Measurements from ENCODE around the gene ATP5PD. TPM values are rescaled to one million over a fixed set of nuclear protein-coding genes. Genes with fewer than 3 reads are reported as not detected.
"Not testable (repeated sequence)": the region's sequence is repeated elsewhere in the genome, so short reads cannot be mapped to it uniquely, and the experiment has no call there.

The ATP5PD gene
- total RNA-seq, 2 donors from 2014 or later, result 123 to 145 TPM

DNA sequence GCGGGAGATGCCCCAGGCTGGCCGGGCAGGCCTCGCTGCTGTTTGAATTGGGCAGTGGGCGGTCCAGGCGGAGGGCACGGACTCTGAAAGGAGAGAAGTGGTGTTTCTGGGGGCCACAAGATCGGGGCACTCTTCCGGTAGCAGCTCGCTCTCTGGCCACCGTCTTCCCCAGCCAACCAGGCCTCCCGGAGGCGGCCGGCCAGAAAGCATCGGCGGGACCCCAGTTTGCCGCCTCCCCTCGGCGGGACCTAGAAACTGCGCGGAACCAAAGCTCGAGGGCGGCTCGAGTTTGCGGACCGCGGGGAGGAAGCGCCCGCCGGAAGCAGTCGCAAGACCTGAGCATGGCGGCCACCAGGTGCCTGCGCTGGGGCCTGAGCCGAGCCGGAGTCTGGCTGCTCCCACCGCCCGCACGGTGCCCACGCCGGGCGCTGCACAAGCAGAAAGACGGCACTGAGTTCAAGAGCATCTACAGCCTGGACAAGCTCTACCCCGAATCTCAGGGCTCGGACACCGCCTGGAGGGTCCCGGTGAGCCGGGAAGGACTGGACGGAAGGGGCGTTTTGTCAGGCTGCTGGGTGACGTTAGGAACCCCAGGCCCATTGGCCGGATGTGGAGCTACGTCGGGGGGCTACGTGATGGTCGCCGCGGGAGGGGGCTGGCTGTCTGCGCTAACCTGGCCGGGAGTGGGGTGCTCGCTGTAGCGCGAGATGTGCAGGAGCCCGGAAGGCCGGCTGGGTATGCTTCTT lies 34.2 kb downstream of the ATP5PD start, which contains the start of gene MRPL58:
TSS of gene MRPL58 (plus strand) at position 325 of the 746 bp plus-strand sequence. CDS start at position 342, 17 bp downstream.
- H3K27me3 Mint-ChIP-seq, result no peaks in the 10 kb centered on the region
- H3K9me3 ChIP-seq (ENCODE audit: control insufficient read depth, low read length, poor library complexity, severe bottlenecking), result no peaks in the 10 kb centered on the region
- ATAC-seq, result peak; percentile 97
- peaks cover 23% of the 10 kb centered on the region for H3K4me1 Mint-ChIP-seq
- peak within 1 kb of the TSS; percentile 88 for H3K27ac Mint-ChIP-seq
- DNase-seq, result peak; percentile 62 to 69 (median 63)
- H3K4me3 Mint-ChIP-seq, result peak within 1 kb of the TSS; percentile 95
- peaks cover 7% of the 10 kb centered on the region for H3K36me3 Mint-ChIP-seq (ENCODE audit: low read depth)

DNA sequence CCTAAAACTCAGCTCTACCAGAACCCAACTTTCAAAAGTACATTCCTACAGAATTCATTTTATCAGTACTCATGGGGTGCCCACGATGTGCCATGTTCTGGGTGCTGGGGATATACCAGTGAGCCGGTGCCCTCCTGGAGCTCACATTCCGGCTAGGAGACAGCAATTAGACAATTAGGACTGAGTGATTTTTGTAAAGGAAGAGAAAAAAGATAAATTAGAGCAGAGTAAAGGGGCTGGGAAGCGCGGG lies 34.7 kb downstream of the ATP5PD start:
- peak overlapping the region; percentile 95 for H3K4me3 Mint-ChIP-seq
- no peak for DNase-seq

DNA sequence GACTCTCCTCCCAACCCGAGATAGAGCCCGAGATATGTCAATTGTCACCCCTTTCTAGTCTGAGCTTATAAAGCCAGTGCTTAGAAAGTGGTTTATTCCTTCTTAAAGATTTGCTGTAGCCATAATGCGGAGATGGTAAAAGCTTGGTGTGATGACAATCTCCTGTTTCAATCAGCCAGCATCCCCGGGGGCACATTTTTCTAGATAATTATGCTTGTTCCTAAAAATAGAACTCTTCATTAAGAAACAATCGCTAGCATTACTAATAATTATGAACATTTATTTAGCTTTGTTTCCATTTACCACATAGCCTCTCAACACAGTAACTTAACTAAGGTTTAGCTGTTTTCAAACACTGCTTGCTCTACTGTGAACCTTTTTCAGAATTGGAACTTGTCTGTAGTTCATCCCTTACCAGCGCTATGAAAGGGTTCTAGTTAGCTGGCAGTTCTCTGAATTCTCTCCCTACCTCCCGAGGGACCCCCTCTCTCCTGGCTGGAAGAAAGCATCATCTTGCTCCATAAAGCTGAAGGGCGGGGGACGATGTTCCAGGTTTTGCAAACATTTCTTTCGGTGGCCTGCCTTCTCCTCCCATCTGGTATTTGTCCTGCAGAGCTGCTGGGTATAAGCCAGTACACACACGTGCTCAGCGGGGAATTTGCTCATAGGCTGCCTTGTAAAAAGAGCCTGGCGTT lies 35.2 kb downstream of the ATP5PD start:
- ATAC-seq (no peak), DNase-seq (no peak)
- peak overlapping the region; percentile 88 for H3K27ac Mint-ChIP-seq
- H3K36me3 Mint-ChIP-seq (ENCODE audit: low read depth), result peaks cover 7% of the 10 kb centered on the region
- no peaks in the 10 kb centered on the region for H3K27me3 Mint-ChIP-seq
- peaks cover 23% of the 10 kb centered on the region for H3K4me1 Mint-ChIP-seq
- H3K4me3 Mint-ChIP-seq, result peak overlapping the region; percentile 95
- no peaks in the 10 kb centered on the region for H3K9me3 ChIP-seq (ENCODE audit: control insufficient read depth, low read length, poor library complexity, severe bottlenecking)

More for the DNA sequence above, 34.7 kb downstream of the ATP5PD start:
- H3K4me1 Mint-ChIP-seq, result peaks cover 23% of the 10 kb centered on the region
- no peaks in the 10 kb centered on the region for H3K9me3 ChIP-seq (ENCODE audit: control insufficient read depth, low read length, poor library complexity, severe bottlenecking)
- H3K36me3 Mint-ChIP-seq (ENCODE audit: low read depth), result peaks cover 7% of the 10 kb centered on the region
- no peaks in the 10 kb centered on the region for H3K27me3 Mint-ChIP-seq
- ATAC-seq, result no peak
- peak overlapping the region; percentile 88 for H3K27ac Mint-ChIP-seq

DNA sequence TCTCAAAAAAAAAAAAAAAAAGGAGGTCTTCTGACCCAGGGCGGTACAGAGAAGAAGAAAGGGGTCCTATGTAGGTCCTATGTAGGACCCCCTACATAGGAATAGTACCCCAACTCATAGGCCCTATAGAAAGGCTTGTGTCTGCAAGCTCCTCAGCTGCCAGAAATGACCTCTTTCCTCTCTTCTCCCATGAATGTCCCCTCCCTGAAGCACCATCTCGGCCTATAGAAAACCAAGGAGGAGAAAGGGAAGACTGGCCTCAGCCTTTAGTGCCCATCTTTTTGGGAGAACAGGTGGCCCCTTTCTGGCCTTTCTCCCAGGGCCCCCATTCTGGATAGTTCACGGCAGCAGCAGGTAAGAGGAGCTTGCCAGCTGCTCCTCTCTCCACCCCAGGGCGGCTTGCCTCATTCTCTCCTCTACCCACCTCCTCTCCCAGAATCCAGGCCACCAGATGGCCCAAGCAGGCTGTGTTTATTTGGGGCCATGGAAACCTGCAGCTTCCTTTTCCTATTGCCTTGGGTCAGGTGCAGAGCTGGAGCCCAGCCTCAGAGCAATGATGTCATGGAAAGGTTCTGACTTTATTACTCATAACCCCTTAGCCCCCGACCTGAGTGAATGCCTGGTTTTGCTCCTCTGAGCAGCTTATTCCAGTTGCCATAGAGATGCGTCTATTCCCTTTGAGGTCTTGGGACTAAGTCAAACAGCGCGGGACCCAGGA lies 35.9 kb downstream of the ATP5PD start:
- ATAC-seq (no peak), DNase-seq (no peak)
- Mint-ChIP-seq H3K36me3 (ENCODE audit: low read depth) (peaks cover 7% of the 10 kb centered on the region), H3K4me3 (no peak overlapping the region), H3K27ac (no peak overlapping the region), H3K27me3 (no peaks in the 10 kb centered on the region), H3K4me1 (peaks cover 24% of the 10 kb centered on the region)
- H3K9me3 ChIP-seq (ENCODE audit: control insufficient read depth, low read length, poor library complexity, severe bottlenecking), result no peaks in the 10 kb centered on the region

DNA sequence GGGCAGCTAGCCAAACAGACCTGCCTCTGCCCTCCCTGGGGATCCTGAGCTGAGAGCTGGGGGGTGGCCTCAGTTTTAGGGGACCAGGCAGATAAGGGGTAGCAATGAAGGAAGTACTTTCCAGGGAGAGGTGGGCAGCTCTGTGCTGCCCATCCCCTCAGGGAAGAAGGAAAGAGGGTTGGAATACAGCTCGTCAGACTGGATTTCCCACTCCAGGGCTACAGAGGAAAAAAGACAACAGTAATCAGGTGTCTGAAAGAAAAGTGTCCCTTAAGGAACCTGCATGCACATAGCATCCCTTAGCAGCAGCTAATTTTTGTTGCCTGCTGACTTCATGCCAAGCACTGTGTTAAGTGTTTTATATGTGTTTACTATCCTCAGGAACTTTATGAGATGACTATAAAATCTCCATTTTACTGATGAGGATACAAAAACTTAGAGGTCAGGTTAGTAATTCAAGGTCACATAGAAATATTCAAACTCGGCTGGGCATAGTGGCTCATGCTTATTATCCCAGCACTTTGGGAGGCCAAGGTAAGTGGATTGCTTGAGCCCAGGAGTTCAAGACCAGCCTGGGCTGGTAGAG lies 37.5 kb downstream of the ATP5PD start:
- H3K4me3 Mint-ChIP-seq, result no peak overlapping the region
- no peak for ATAC-seq
- H3K27me3 Mint-ChIP-seq, result no peaks in the 10 kb centered on the region

DNA sequence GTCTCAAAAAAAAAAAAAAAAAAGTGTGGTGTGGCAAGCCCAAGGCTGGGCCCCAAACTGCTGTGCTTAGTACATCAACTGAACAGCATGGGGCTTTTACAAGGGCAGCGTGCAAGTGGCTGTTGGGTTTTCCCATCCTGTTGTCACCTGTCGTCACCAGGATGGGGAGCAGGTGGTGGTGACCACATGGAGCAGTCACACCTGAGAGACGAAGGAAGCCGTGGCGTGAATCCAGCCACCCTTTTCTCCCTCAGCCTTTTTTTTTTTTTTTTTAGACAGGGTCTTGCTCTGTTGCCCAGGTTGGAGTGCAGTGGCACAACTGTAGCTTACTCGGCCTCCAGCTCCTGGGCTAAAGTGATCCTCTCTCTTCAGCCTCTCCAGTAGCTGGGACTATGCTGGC lies 38.4 kb downstream of the ATP5PD start:
- DNase-seq (no peak), ATAC-seq (no peak)
- Mint-ChIP-seq H3K36me3 (ENCODE audit: low read depth) (no peaks in the 10 kb centered on the region), H3K27ac (no peak overlapping the region), H3K4me1 (peaks cover 10% of the 10 kb centered on the region), H3K27me3 (no peaks in the 10 kb centered on the region), H3K4me3 (no peak overlapping the region)
- H3K9me3 ChIP-seq (ENCODE audit: control insufficient read depth, low read length, poor library complexity, severe bottlenecking), result no peaks in the 10 kb centered on the region

More for the DNA sequence above, 37.5 kb downstream of the ATP5PD start:
- Mint-ChIP-seq H3K36me3 (ENCODE audit: low read depth) (peaks cover 2% of the 10 kb centered on the region), H3K27ac (peak overlapping the region; percentile 3), H3K4me1 (peaks cover 16% of the 10 kb centered on the region)
- DNase-seq, result no peak
- no peaks in the 10 kb centered on the region for H3K9me3 ChIP-seq (ENCODE audit: control insufficient read depth, low read length, poor library complexity, severe bottlenecking)

DNA sequence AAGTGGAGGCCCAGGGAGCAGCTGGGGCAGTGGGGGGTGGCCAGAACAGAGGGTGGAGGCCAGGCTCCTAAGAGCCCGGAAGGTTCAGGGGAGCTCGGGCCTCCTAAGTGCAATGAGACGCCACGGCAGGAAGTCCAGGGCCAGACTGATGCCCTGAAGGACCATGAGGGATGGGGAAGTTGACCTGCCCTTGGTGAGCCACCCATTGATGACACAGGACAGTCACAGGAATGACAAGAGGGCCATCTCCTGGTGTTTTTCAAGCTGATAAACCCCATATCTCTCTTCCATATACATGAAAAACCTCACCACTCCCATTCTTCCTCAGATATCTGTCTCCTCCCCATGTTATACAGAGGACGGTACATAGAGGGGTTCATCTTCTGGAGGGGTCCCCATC lies 40.1 kb downstream of the ATP5PD start:
- ATAC-seq (no peak), DNase-seq (no peak)
- no peak overlapping the region for H3K4me3 Mint-ChIP-seq
- no peaks in the 10 kb centered on the region for H3K36me3 Mint-ChIP-seq (ENCODE audit: low read depth)
- H3K27me3 Mint-ChIP-seq, result peaks cover 6% of the 10 kb centered on the region
- H3K4me1 Mint-ChIP-seq, result peaks cover 2% of the 10 kb centered on the region
- no peak overlapping the region for H3K27ac Mint-ChIP-seq
- H3K9me3 ChIP-seq (ENCODE audit: control insufficient read depth, low read length, poor library complexity, severe bottlenecking), result no peaks in the 10 kb centered on the region

DNA sequence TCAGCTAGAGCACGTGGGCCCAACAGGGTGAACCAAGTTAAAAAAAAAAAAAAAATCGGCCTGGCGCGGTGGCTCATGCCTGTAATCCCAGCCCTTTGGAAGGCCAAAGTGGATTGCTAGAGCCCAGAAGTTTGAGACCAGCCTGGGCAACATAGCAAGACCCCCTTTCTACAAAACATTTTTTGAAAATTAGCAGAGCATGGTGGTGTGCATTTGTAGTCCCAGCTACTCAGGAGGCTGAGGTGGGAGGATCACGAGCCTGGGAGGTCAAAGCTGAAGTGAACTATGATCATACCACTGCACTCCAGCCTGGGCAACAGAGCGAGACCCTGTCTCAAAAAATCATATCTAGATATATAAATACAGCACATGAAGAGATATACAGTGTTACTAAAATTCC lies 40.7 kb downstream of the ATP5PD start:
- not testable (repeated sequence) for H3K9me3 ChIP-seq (ENCODE audit: control insufficient read depth, low read length, poor library complexity, severe bottlenecking); H3K27me3 Mint-ChIP-seq; ATAC-seq; H3K36me3 Mint-ChIP-seq (ENCODE audit: low read depth); DNase-seq; H3K27ac Mint-ChIP-seq; H3K4me1 Mint-ChIP-seq; H3K4me3 Mint-ChIP-seq

DNA sequence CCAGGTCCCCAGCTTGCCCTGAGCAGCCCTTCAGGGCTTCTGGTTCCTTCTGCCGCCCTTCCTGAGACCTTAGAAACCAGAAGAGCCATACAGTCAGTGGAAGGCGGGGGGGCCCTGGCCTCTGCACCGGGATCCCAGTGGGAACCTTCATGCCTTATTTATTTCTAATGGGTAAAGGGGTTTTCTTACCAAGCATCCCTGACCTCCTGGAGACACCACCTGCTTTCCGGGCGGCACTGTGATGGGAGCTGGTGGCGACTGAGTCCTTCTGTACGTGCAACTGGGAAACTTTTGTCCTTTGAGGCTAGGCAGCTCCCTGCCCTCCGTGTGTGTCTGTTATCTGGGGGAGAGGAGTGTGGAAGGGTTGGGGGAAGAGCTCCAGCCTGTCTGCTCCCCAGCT lies 41.5 kb downstream of the ATP5PD start:
- ATAC-seq (no peak), DNase-seq (no peak)
- Mint-ChIP-seq H3K27me3 (peaks cover 6% of the 10 kb centered on the region), H3K36me3 (ENCODE audit: low read depth) (no peaks in the 10 kb centered on the region), H3K4me1 (peaks cover 2% of the 10 kb centered on the region), H3K27ac (no peak overlapping the region), H3K4me3 (no peak overlapping the region)
- H3K9me3 ChIP-seq (ENCODE audit: control insufficient read depth, low read length, poor library complexity, severe bottlenecking), result no peaks in the 10 kb centered on the region

DNA sequence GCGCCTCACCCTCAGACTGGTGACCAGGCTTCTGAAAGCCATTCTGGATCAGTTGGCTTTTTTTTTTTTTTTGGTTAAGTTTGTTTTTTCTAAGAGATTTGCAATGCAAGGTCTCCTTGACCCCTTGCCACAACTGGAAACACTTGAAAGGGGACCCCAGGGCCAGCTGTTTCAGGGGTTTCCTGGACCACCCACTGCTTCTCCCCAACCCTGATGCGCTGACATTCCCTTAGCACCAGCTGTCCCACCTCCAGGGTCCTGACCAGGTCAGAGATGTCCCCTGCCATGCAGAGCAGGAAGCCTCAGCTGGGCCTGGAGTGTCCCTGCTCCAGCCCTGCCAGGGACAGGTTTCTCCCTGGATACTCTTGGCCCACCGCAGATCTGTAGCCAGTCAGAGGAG lies 42.4 kb downstream of the ATP5PD start:
- ATAC-seq, result no peak
- peaks cover 6% of the 10 kb centered on the region for H3K27me3 Mint-ChIP-seq
- no peak overlapping the region for H3K27ac Mint-ChIP-seq
- no peaks in the 10 kb centered on the region for H3K36me3 Mint-ChIP-seq (ENCODE audit: low read depth)
- H3K4me3 Mint-ChIP-seq, result no peak overlapping the region
- peaks cover 2% of the 10 kb centered on the region for H3K4me1 Mint-ChIP-seq
- H3K9me3 ChIP-seq (ENCODE audit: control insufficient read depth, low read length, poor library complexity, severe bottlenecking), result no peaks in the 10 kb centered on the region
- DNase-seq, result no peak

DNA sequence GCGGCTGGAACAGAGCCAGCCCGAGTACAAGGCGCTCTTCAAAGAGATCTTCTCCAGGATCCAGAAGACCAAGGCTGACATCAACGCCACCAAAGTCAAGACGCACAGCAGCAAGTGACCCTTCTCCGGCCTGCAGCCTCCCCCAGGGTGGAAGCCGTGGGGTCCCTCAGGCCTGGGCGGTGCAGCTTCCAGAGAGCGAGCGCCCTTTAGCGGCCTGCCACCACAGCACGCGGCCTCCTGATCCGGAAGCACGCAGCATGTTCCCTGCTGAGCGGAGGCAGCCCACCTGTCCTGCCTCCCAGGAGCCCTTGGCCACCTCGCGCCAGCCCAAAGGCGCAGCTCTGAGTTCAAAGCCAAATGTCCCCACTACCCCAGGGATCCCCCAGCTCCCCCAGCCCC lies 42.8 kb downstream of the ATP5PD start:
- no peaks in the 10 kb centered on the region for H3K9me3 ChIP-seq (ENCODE audit: control insufficient read depth, low read length, poor library complexity, severe bottlenecking)
- Mint-ChIP-seq H3K4me1 (peaks cover 2% of the 10 kb centered on the region), H3K4me3 (no peak overlapping the region), H3K27ac (no peak overlapping the region), H3K36me3 (ENCODE audit: low read depth) (no peaks in the 10 kb centered on the region), H3K27me3 (peaks cover 6% of the 10 kb centered on the region)
- ATAC-seq (no peak), DNase-seq (no peak)

DNA sequence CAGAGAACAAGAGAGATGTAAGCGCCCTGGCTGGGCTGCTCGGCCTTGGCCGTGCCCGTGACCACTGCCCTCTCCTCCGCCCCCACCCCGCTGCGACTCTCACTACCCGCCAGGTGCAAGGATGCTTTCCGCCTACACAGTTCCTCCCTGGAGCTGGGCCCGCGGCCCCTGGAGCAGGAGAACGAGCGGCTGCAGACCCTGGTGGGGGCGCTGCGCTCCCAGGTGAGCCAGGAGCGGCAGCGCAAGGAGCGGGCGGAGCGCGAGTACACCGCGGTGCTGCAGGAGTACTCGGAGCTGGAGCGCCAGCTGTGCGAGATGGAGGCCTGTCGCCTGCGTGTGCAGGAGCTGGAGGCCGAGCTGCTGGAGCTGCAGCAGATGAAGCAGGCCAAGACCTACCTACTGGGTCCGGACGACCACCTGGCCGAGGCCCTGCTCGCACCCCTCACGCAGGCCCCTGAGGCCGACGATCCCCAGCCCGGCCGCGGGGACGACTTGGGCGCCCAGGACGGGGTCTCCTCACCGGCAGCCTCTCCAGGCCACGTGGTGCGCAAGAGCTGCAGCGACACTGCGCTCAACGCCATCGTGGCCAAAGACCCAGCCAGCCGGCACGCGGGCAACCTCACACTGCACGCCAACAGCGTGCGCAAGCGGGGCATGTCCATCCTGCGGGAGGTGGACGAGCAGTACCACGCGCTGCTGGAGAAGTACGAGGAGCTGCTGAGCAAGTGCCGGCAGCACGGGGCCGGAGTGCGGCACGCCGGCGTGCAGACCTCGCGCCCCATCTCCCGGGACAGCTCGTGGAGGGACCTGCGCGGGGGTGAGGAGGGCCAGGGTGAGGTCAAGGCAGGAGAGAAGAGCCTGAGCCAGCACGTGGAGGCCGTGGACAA lies 43.5 kb downstream of the ATP5PD start:
- Mint-ChIP-seq H3K36me3 (ENCODE audit: low read depth) (no peaks in the 10 kb centered on the region), H3K4me3 (no peak overlapping the region), H3K27ac (no peak overlapping the region), H3K27me3 (peaks cover 6% of the 10 kb centered on the region), H3K4me1 (peaks cover 7% of the 10 kb centered on the region)
- ATAC-seq, result no peak
- H3K9me3 ChIP-seq (ENCODE audit: control insufficient read depth, low read length, poor library complexity, severe bottlenecking), result no peaks in the 10 kb centered on the region
- no peak for DNase-seq
